ENCODE data around the gene TFB1M. TPM values are rescaled to one million over a fixed set of nuclear protein-coding genes. Genes with fewer than 3 reads are reported as not detected.
"Not testable (repeated sequence)": the region's sequence is repeated elsewhere in the genome, so short reads cannot be mapped to it uniquely, and the experiment has no call there.

TFB1M gene
- total and polyA plus RNA-seq, 4 donors, result 9.7 to 27.9 (median 19.0) TPM

GRCh38 chr6:155235087-155235486 lies 79.2 kb downstream of the TFB1M start:
- H3K36me3 ChIP-seq (ENCODE audit: control insufficient read depth in 4 of 4, insufficient read depth in 4 of 4, low read length in 4 of 4), result no peaks in the 10 kb centered on the region
- WGBS, 2 donors, result 64 to 75% methylated on average over 5 of the region's 5 CpGs
- TF ChIP-seq, protein P1, sequence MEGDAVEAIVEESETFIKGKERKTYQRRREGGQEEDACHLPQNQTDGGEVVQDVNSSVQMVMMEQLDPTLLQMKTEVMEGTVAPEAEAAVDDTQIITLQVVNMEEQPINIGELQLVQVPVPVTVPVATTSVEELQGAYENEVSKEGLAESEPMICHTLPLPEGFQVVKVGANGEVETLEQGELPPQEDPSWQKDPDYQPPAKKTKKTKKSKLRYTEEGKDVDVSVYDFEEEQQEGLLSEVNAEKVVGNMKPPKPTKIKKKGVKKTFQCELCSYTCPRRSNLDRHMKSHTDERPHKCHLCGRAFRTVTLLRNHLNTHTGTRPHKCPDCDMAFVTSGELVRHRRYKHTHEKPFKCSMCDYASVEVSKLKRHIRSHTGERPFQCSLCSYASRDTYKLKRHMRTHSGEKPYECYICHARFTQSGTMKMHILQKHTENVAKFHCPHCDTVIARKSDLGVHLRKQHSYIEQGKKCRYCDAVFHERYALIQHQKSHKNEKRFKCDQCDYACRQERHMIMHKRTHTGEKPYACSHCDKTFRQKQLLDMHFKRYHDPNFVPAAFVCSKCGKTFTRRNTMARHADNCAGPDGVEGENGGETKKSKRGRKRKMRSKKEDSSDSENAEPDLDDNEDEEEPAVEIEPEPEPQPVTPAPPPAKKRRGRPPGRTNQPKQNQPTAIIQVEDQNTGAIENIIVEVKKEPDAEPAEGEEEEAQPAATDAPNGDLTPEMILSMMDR (IDR thresholded peaks at IDR 0.05; ENCODE audit: control extremely low read depth, extremely low read depth), result no peak
- no peak overlapping the region for H3K9ac ChIP-seq (ENCODE audit: insufficient read depth in 1 of 2, low read length in 2 of 2)
- H3K4me3 ChIP-seq, result no peak overlapping the region
- H3K27me3 ChIP-seq (ENCODE audit: control insufficient read depth in 3 of 3, insufficient read depth in 3 of 3, low read length in 2 of 3), result no peaks in the 10 kb centered on the region
- no peak for ATAC-seq (ENCODE audit: insufficient read depth, low FRiP score)
- peaks cover 0 to 7% (median 1%) of the 10 kb centered on the region in 4 donors for H3K9me3 ChIP-seq (ENCODE audit: control insufficient read depth in 4 of 4, insufficient read depth in 3 of 4, low read length in 3 of 4)
- H3K27ac ChIP-seq (ENCODE audit: low read depth in 1 of 2, low read length in 1 of 2), result no peak overlapping the region
- DNase-seq, result peak; percentile 24 to 67 (median 53)
- H3K4me1 ChIP-seq (ENCODE audit: control insufficient read depth in 5 of 5, insufficient read depth in 5 of 5, low read length in 5 of 5), result peaks cover 0 to 10% (median 0%) of the 10 kb centered on the region in 5 donors

DNA sequence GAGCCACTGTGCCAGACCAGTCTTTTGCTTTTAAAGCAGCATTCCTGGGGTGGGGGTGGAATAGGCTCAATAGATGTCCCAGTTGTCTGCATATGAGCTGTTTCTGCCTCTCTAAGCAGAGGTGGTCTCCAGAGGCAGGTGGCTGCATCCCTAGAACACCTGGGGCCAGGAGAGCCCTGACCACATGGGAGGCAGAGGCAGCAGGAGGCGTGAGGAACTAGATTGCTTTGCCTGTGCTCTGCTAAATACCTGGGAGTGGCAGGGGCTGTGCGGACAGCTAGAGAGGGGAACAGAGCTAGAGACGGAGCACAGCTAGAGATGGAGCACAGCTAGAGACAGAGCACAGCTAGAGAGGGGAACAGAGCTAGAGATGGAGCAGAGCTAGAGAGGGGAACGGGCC lies 79.6 kb downstream of the TFB1M start:
- WGBS, 2 donors, result 85 to 94% methylated on average over 4 of the region's 4 CpGs
- Histone ChIP-seq H3K27ac (ENCODE audit: low read depth in 1 of 2, low read length in 1 of 2) (no peak overlapping the region), H3K4me3 (no peak overlapping the region), H3K27me3 (ENCODE audit: control insufficient read depth in 3 of 3, insufficient read depth in 3 of 3, low read length in 2 of 3) (no peaks in the 10 kb centered on the region), H3K4me1 (ENCODE audit: control insufficient read depth in 5 of 5, insufficient read depth in 5 of 5, low read length in 5 of 5) (peaks cover 0 to 10% (median 0%) of the 10 kb centered on the region in 5 donors), H3K9me3 (ENCODE audit: control insufficient read depth in 4 of 4, insufficient read depth in 3 of 4, low read length in 3 of 4) (peaks cover 0 to 7% (median 1%) of the 10 kb centered on the region in 4 donors), H3K36me3 (ENCODE audit: control insufficient read depth in 4 of 4, insufficient read depth in 4 of 4, low read length in 4 of 4) (no peaks in the 10 kb centered on the region), H3K9ac (ENCODE audit: insufficient read depth in 1 of 2, low read length in 2 of 2) (no peak overlapping the region)
- ATAC-seq (ENCODE audit: insufficient read depth, low FRiP score), result no peak
- DNase-seq, result no peak
- TF ChIP-seq, protein P1 (IDR thresholded peaks at IDR 0.05; ENCODE audit: control extremely low read depth, extremely low read depth), result no peak

DNA sequence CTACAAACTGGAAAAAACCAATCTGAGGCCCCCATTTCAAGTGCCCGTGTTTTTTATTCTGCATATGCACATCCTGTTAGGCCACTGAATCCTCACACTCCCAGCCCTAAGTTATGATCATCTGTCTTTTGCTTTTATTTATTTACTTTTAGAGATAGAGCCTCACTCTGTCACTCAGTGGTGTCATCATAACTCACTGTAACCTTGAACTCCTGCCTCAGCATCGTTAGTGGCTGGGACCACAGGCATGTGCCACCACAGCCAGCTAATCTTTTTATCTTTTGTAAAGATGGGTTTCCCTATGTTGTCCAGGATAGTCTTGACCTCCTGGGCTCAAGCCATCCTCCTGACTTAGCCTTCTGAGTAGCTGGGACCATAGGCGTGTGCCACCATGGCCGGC lies 80.1 kb downstream of the TFB1M start:
- TF ChIP-seq, protein P1 (IDR thresholded peaks at IDR 0.05; ENCODE audit: control extremely low read depth, extremely low read depth), result no peak
- peaks cover 0 to 7% (median 1%) of the 10 kb centered on the region in 4 donors for H3K9me3 ChIP-seq (ENCODE audit: control insufficient read depth in 4 of 4, insufficient read depth in 3 of 4, low read length in 3 of 4)
- H3K9ac ChIP-seq (ENCODE audit: insufficient read depth in 1 of 2, low read length in 2 of 2), result no peak overlapping the region
- 73 to 89% methylated on average over 4 of the region's 4 CpGs for WGBS, 2 donors
- H3K36me3 ChIP-seq (ENCODE audit: control insufficient read depth in 4 of 4, insufficient read depth in 4 of 4, low read length in 4 of 4), result no peaks in the 10 kb centered on the region
- H3K4me1 ChIP-seq (ENCODE audit: control insufficient read depth in 5 of 5, insufficient read depth in 5 of 5, low read length in 5 of 5), result peaks cover 0 to 10% (median 0%) of the 10 kb centered on the region in 5 donors
- no peak overlapping the region for H3K27ac ChIP-seq (ENCODE audit: low read depth in 1 of 2, low read length in 1 of 2)
- no peak overlapping the region for H3K4me3 ChIP-seq
- ATAC-seq (ENCODE audit: insufficient read depth, low FRiP score) (no peak), DNase-seq (no peak)
- H3K27me3 ChIP-seq (ENCODE audit: control insufficient read depth in 3 of 3, insufficient read depth in 3 of 3, low read length in 2 of 3), result no peaks in the 10 kb centered on the region

- 89 to 94% methylated on average over 6 of the region's 6 CpGs for WGBS, 2 donors
Measured at GRCh38 chr6:155232848-155233247, 81.4 kb downstream of the TFB1M start.

DNA sequence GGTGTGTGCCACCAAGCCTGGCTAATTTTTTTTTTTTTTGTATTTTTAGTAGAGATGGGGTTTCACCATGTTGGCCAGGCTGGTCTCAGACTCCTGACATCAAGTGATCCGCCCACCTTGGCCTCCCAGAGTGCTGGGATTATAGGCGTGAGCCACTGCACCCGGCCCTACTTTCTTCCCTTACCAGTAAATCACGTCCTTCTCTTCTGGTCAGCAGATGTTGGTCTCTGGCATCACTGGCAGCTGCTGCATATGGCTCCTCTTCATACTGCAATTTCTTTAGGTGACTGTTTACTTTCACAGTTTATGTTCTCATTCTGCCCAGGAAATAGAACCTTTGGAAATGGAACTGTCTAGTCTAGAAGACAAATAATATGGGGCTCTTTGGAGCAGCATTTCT lies 83.3 kb downstream of the TFB1M start:
- H3K27me3 ChIP-seq (ENCODE audit: control insufficient read depth in 3 of 3, insufficient read depth in 3 of 3, low read length in 2 of 3); H3K36me3 ChIP-seq (ENCODE audit: control insufficient read depth in 4 of 4, insufficient read depth in 4 of 4, low read length in 4 of 4); H3K9ac ChIP-seq (ENCODE audit: insufficient read depth in 1 of 2, low read length in 2 of 2); ATAC-seq (ENCODE audit: insufficient read depth, low FRiP score); H3K9me3 ChIP-seq (ENCODE audit: control insufficient read depth in 4 of 4, insufficient read depth in 3 of 4, low read length in 3 of 4); H3K4me3 ChIP-seq; H3K27ac ChIP-seq (ENCODE audit: low read depth in 1 of 2, low read length in 1 of 2); DNase-seq: not testable (repeated sequence)
- H3K4me1 ChIP-seq (ENCODE audit: control insufficient read depth in 5 of 5, insufficient read depth in 5 of 5, low read length in 5 of 5), result peaks cover 0 to 23% (median 4%) of the 10 kb centered on the region in 5 donors
- WGBS, 2 donors, result 80 to 90% methylated on average over 4 of the region's 4 CpGs

More at GRCh38 chr6:155232848-155233247, 81.4 kb downstream of the TFB1M start:
- peaks cover 0 to 4% (median 1%) of the 10 kb centered on the region in 4 donors for H3K9me3 ChIP-seq (ENCODE audit: control insufficient read depth in 4 of 4, insufficient read depth in 3 of 4, low read length in 3 of 4)
- no peaks in the 10 kb centered on the region for H3K36me3 ChIP-seq (ENCODE audit: control insufficient read depth in 4 of 4, insufficient read depth in 4 of 4, low read length in 4 of 4)
- no peak overlapping the region for H3K4me3 ChIP-seq
- no peak overlapping the region for H3K27ac ChIP-seq (ENCODE audit: low read depth in 1 of 2, low read length in 1 of 2)
- DNase-seq (no peak), ATAC-seq (ENCODE audit: insufficient read depth, low FRiP score) (no peak)
- H3K4me1 ChIP-seq (ENCODE audit: control insufficient read depth in 5 of 5, insufficient read depth in 5 of 5, low read length in 5 of 5), result peaks cover 0 to 23% (median 4%) of the 10 kb centered on the region in 5 donors
- H3K27me3 ChIP-seq (ENCODE audit: control insufficient read depth in 3 of 3, insufficient read depth in 3 of 3, low read length in 2 of 3), result no peaks in the 10 kb centered on the region
- TF ChIP-seq, protein P1 (IDR thresholded peaks at IDR 0.05; ENCODE audit: control extremely low read depth, extremely low read depth), result no peak
- no peak overlapping the region for H3K9ac ChIP-seq (ENCODE audit: insufficient read depth in 1 of 2, low read length in 2 of 2)

Data from lung (tissue), 12 donors.